ENCODE data around the gene FBXO24.
A peak's percentile ranks its signal among the peaks of the same experiment; 100 is the strongest.

- TF ChIP-seq CTCF (IDR thresholded peaks at IDR 0.05) (no peak), POLR2A (IDR thresholded peaks at IDR 0.05) (peak in 1 of 2 donors; percentile 80)
These were observed 47.3 kb upstream of the FBXO24 start, which contains the start of gene AGFG2 for GRCh38 chr7:100538654-100539435.

All from heart left ventricle (tissue), 13 donors.